ENCODE measurements around the gene IFT25.

Gene IFT25

GRCh38 chr1:53919675-53920066 lies 25.8 kb downstream of the IFT25 start:
- Histone ChIP-seq H3K4me1 (ENCODE audit: control insufficient read depth, insufficient read depth, low read length, poor library complexity, severe bottlenecking) (no peaks in the 10 kb centered on the region), H3K4me3 (ENCODE audit: extremely low read depth, insufficient read depth, low read length, poor library complexity, severe bottlenecking) (no peak overlapping the region), H3K27ac (ENCODE audit: low read depth, low read length, severe bottlenecking) (no peak overlapping the region), H3K36me3 (ENCODE audit: control insufficient read depth, insufficient read depth, low read length) (peaks cover 39% of the 10 kb centered on the region), H3K9me3 (ENCODE audit: control insufficient read depth, low read length) (no peaks in the 10 kb centered on the region)
- 93 to 100% methylated on average over 1 to 2 of the region's 3 CpGs for WGBS, 2 experiments (ENCODE audit: insufficient coverage in 2 of 2)

DNA sequence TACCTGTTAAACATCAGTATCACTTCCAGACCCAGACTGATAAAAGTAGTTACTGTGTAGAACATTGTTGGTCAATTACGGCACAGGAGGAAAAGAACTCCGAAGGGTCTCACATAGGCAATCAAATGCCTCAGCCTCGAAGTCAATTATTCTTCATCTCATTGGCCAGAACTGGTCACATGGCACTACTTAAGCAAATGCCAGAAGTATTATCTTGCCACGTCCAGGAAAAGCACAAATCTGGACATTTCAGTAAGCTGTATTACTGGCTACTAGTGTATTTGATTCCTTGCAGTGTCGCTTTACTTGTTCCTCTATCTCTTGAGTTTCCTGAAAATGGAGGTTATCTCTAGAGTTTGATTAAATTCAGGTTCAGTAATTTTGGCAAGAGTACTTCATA lies 27.2 kb downstream of the IFT25 start:
- H3K4me3 ChIP-seq (ENCODE audit: extremely low read depth, insufficient read depth, low read length, poor library complexity, severe bottlenecking), result no peak overlapping the region
- no peaks in the 10 kb centered on the region for H3K4me1 ChIP-seq (ENCODE audit: control insufficient read depth, insufficient read depth, low read length, poor library complexity, severe bottlenecking)
- peaks cover 33% of the 10 kb centered on the region for H3K36me3 ChIP-seq (ENCODE audit: control insufficient read depth, insufficient read depth, low read length)
- H3K9me3 ChIP-seq (ENCODE audit: control insufficient read depth, low read length), result no peaks in the 10 kb centered on the region
- H3K27ac ChIP-seq (ENCODE audit: low read depth, low read length, severe bottlenecking), result no peak overlapping the region
- 87 to 92% methylated on average over 1 to 4 of the region's 5 CpGs for WGBS, 2 experiments (ENCODE audit: insufficient coverage in 2 of 2)

- H3K4me1 ChIP-seq (ENCODE audit: control insufficient read depth, insufficient read depth, low read length, poor library complexity, severe bottlenecking), result no peaks in the 10 kb centered on the region
- no peaks in the 10 kb centered on the region for H3K9me3 ChIP-seq (ENCODE audit: control insufficient read depth, low read length)
- H3K4me3 ChIP-seq (ENCODE audit: extremely low read depth, insufficient read depth, low read length, poor library complexity, severe bottlenecking), result no peak overlapping the region
- H3K27ac ChIP-seq (ENCODE audit: low read depth, low read length, severe bottlenecking), result no peak overlapping the region
- peaks cover 7% of the 10 kb centered on the region for H3K36me3 ChIP-seq (ENCODE audit: control insufficient read depth, insufficient read depth, low read length)
- 75 to 77% methylated on average over 3 to 4 of the region's 5 CpGs for whole genome bisulfite sequencing, 2 experiments (ENCODE audit: insufficient coverage in 2 of 2)
Measured at GRCh38 chr1:53913352-53914033, 32.0 kb downstream of the IFT25 start.

DNA sequence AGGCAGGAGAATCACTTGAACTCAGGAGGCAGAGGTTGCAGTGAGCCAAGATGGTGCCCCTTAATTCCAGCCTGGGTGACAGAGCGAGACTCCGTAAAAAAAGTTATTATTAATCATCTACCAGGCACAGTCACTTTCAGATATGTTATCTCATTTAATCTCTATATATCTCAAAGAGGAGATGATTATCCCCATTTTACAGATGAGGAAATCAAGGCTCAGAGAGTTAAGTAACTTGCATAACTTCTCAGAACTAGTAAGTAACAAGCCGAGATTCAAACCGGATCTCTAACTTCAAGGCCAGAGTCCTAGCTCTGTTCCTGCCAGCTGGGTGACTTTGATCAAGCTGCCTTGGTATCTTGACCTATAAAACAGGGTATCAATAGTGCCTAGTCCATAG lies 34.1 kb downstream of the IFT25 start:
- Histone ChIP-seq H3K36me3 (ENCODE audit: control insufficient read depth, insufficient read depth, low read length) (peaks cover 4% of the 10 kb centered on the region), H3K9me3 (ENCODE audit: control insufficient read depth, low read length) (no peaks in the 10 kb centered on the region), H3K4me3 (ENCODE audit: extremely low read depth, insufficient read depth, low read length, poor library complexity, severe bottlenecking) (no peak overlapping the region), H3K4me1 (ENCODE audit: control insufficient read depth, insufficient read depth, low read length, poor library complexity, severe bottlenecking) (no peaks in the 10 kb centered on the region), H3K27ac (ENCODE audit: low read depth, low read length, severe bottlenecking) (no peak overlapping the region)
- 92 to 94% methylated on average over 2 of the region's 4 CpGs for WGBS, 2 experiments (ENCODE audit: insufficient coverage in 2 of 2)

DNA sequence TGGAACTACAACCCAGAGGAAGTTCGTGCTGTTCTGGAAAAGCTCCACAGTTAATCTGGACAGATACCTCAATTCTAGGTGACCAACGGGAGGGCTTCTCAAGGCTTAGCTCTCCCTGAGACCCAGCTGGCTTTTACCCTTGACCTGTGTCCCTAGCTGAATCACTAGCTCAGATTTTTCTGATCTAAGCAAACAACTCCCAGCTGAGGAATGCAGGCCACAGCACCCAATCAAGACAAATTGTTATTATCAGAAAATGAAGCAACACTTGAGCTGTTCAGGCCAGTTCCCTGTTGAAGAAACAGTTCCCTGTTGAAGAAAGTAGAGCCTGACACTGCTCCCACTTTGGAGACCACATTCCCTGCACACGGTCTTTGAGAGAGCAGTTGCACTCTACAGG lies 35.6 kb downstream of the IFT25 start:
- WGBS, 2 experiments (ENCODE audit: insufficient coverage in 2 of 2), result 82 to 92% methylated on average over 2 to 3 of the region's 3 CpGs
- no peaks in the 10 kb centered on the region for H3K36me3 ChIP-seq (ENCODE audit: control insufficient read depth, insufficient read depth, low read length)
- H3K4me3 ChIP-seq (ENCODE audit: extremely low read depth, insufficient read depth, low read length, poor library complexity, severe bottlenecking), result no peak overlapping the region
- no peaks in the 10 kb centered on the region for H3K4me1 ChIP-seq (ENCODE audit: control insufficient read depth, insufficient read depth, low read length, poor library complexity, severe bottlenecking)
- H3K9me3 ChIP-seq (ENCODE audit: control insufficient read depth, low read length), result no peaks in the 10 kb centered on the region
- no peak overlapping the region for H3K27ac ChIP-seq (ENCODE audit: low read depth, low read length, severe bottlenecking)

DNA sequence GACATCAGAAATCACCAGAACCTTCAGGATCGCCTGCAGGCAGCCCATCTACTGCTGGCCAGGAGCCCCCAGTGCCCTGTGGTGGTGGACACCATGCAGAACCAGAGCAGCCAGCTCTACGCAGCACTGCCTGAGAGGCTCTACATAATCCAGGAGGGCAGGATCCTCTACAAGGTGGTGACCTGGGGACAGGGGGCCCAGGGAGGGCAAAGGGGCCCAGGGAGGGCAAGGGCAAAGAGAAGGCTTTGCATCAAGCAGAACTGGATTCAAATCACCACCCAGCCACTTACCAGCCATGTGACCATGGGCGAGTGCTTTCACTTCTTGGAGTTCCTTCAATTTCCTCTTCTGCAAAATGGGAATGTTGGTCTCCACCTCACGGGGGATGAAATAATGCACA lies 39.4 kb downstream of the IFT25 start:
- no peak overlapping the region for H3K27ac ChIP-seq (ENCODE audit: low read depth, low read length, severe bottlenecking)
- no peaks in the 10 kb centered on the region for H3K36me3 ChIP-seq (ENCODE audit: control insufficient read depth, insufficient read depth, low read length)
- H3K4me3 ChIP-seq (ENCODE audit: extremely low read depth, insufficient read depth, low read length, poor library complexity, severe bottlenecking), result no peak overlapping the region
- no peaks in the 10 kb centered on the region for H3K9me3 ChIP-seq (ENCODE audit: control insufficient read depth, low read length)
- WGBS, 2 experiments (ENCODE audit: insufficient coverage in 2 of 2), result 83 to 96% methylated on average over 2 to 3 of the region's 4 CpGs
- H3K4me1 ChIP-seq (ENCODE audit: control insufficient read depth, insufficient read depth, low read length, poor library complexity, severe bottlenecking), result no peaks in the 10 kb centered on the region

DNA sequence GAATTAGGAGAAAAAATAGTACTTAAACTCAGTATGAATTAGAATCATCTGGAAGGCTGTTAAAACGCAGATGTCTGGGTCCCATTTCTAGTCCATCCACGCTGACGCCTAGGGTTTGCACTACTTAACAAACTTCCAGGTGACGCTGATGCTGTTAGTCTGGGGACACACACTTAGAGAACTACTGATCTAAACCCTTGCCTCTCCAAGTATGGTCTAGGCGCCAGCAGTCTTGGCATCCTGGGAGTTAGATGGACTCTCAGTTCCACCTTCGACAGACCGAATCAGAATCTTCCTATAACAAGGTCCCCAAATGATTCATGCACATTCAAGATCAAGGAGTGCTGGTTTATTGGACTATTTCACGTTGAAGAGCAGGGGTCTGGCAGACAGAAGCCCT lies 40.0 kb downstream of the IFT25 start:
- Histone ChIP-seq H3K9me3 (ENCODE audit: control insufficient read depth, low read length) (no peaks in the 10 kb centered on the region), H3K4me1 (ENCODE audit: control insufficient read depth, insufficient read depth, low read length, poor library complexity, severe bottlenecking) (no peaks in the 10 kb centered on the region), H3K27ac (ENCODE audit: low read depth, low read length, severe bottlenecking) (no peak overlapping the region), H3K4me3 (ENCODE audit: extremely low read depth, insufficient read depth, low read length, poor library complexity, severe bottlenecking) (no peak overlapping the region), H3K36me3 (ENCODE audit: control insufficient read depth, insufficient read depth, low read length) (no peaks in the 10 kb centered on the region)
- WGBS, 2 experiments (ENCODE audit: insufficient coverage in 2 of 2), result 95 to 100% methylated on average over 8 of the region's 8 CpGs

DNA sequence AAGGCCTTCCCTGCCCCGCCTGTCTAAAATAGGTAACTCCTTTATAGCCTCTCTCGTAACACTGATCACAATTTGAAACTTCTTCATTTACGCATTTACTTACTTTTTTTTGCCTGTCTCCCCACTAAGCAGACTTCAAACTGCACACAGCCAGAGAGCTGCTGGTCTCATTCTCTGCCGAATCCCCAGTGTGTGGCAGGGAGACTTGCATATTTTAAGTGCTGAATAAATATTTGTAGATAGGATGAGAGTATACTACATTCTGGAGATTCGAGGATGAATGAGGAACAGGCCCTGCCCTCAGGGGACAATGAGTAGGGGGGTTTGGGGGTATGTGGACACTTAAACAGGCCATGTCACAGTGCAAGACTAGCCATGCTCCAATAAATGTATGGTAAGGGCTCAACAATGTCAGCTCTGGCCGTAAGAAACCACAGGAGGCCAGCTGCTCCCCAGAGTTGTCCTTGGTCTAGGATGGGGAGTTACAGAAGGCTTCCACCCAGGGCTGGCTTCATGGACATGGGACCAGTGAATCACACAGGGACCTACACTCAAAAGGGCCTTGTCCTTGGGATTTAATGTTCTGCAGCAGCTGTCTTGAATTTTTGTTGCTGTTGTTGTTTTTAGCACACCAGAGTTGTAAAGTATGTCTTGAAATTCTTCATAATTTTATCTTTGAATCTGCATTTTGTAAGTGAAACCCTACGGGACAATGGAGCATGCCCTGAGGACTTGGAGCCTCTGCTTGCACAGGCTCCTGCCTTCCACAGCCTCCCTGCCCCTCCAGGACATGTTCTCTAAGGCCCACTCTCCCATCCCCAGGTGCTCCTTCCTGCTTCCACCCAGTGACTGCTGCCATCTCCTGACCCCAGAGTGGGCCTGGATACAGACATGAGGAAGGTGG lies 43.0 kb downstream of the IFT25 start:
- WGBS, 2 experiments (ENCODE audit: insufficient coverage in 2 of 2), result 96 to 100% methylated on average over 4 to 5 of the region's 7 CpGs
- no peak overlapping the region for H3K27ac ChIP-seq (ENCODE audit: low read depth, low read length, severe bottlenecking)
- H3K9me3 ChIP-seq (ENCODE audit: control insufficient read depth, low read length), result no peaks in the 10 kb centered on the region
- no peaks in the 10 kb centered on the region for H3K4me1 ChIP-seq (ENCODE audit: control insufficient read depth, insufficient read depth, low read length, poor library complexity, severe bottlenecking)
- no peak overlapping the region for H3K4me3 ChIP-seq (ENCODE audit: extremely low read depth, insufficient read depth, low read length, poor library complexity, severe bottlenecking)
- no peaks in the 10 kb centered on the region for H3K36me3 ChIP-seq (ENCODE audit: control insufficient read depth, insufficient read depth, low read length)

- 89 to 95% methylated on average over 3 of the region's 3 CpGs for WGBS, 2 experiments (ENCODE audit: insufficient coverage in 2 of 2)
- no peak overlapping the region for H3K4me3 ChIP-seq (ENCODE audit: extremely low read depth, insufficient read depth, low read length, poor library complexity, severe bottlenecking)
Measured at GRCh38 chr1:53899708-53900107, 45.8 kb downstream of the IFT25 start.

DNA sequence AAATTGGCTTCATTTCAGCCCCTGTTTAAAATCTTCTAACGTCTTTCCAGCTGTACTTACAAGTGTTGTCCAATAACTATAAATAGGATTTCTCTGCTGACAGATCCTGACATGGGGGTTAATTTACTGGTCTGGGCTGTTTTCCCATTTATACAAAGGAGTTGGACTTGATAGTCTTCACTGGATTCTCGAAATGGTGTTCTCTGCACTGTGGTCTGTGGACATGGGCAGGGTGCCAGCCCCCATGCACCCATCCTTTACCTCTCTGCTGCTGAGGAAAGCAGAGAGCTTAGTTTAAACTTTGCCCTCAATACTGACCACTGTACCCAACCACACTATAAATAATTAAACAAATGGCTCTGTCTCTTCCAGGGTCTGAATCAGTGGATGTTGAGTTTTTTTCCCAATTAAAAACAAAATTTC lies 46.3 kb downstream of the IFT25 start:
- 100% methylated on average over 1 of the region's 2 CpGs; no CpG with 5 or more reads in 1 of the 2 experiments for WGBS, 2 experiments (ENCODE audit: insufficient coverage in 2 of 2)

More at GRCh38 chr1:53899708-53900107, 45.8 kb downstream of the IFT25 start:
- Histone ChIP-seq H3K9me3 (ENCODE audit: control insufficient read depth, low read length) (no peaks in the 10 kb centered on the region), H3K27ac (ENCODE audit: low read depth, low read length, severe bottlenecking) (no peak overlapping the region), H3K4me1 (ENCODE audit: control insufficient read depth, insufficient read depth, low read length, poor library complexity, severe bottlenecking) (no peaks in the 10 kb centered on the region), H3K36me3 (ENCODE audit: control insufficient read depth, insufficient read depth, low read length) (no peaks in the 10 kb centered on the region)

More for the DNA sequence above, 46.3 kb downstream of the IFT25 start:
- Histone ChIP-seq H3K27ac (ENCODE audit: low read depth, low read length, severe bottlenecking) (no peak overlapping the region), H3K36me3 (ENCODE audit: control insufficient read depth, insufficient read depth, low read length) (no peaks in the 10 kb centered on the region), H3K4me1 (ENCODE audit: control insufficient read depth, insufficient read depth, low read length, poor library complexity, severe bottlenecking) (no peaks in the 10 kb centered on the region), H3K9me3 (ENCODE audit: control insufficient read depth, low read length) (no peaks in the 10 kb centered on the region), H3K4me3 (ENCODE audit: extremely low read depth, insufficient read depth, low read length, poor library complexity, severe bottlenecking) (no peak overlapping the region)

Data from mesodermal cell (in vitro differentiated cells).